ENCODE measurements around the gene SYCE3.

The SYCE3 gene

DNA sequence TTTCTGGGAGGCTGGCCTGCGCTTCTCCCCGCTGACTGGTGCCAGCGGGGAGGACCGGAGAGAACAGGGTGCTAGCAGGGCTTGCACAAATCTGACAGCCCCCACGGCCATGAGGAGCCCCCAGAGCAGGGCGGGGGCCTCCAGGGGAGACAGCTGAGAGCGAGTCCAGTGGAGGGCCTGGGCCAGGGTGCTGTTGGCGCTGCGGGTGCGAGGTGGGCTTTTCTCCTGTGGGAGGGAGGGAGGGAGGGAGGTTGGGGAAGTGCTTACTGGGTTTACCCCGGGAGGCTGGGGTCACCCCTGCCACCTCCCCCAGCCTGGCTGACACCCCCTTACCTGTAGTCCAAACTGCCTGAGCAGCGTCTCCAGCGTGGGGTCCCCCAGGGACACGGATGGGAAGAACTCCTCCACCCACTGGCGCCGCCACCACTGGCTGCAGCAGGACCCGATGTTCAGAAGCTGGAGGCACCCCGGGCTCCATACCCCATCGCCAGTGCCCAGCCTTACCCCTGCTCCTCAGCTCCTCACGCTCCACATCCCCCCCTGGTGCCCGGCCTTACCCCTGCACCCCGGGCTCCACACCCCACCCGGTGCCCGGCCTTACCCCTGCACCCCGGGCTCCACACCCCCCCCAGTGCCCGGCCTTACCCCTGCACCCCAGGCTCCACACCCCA, 59.1 kb downstream of the SYCE3 start:
- DNase-seq (ENCODE audit: low read depth in 1 of 2, low spot score in 1 of 2), result no peak

DNA sequence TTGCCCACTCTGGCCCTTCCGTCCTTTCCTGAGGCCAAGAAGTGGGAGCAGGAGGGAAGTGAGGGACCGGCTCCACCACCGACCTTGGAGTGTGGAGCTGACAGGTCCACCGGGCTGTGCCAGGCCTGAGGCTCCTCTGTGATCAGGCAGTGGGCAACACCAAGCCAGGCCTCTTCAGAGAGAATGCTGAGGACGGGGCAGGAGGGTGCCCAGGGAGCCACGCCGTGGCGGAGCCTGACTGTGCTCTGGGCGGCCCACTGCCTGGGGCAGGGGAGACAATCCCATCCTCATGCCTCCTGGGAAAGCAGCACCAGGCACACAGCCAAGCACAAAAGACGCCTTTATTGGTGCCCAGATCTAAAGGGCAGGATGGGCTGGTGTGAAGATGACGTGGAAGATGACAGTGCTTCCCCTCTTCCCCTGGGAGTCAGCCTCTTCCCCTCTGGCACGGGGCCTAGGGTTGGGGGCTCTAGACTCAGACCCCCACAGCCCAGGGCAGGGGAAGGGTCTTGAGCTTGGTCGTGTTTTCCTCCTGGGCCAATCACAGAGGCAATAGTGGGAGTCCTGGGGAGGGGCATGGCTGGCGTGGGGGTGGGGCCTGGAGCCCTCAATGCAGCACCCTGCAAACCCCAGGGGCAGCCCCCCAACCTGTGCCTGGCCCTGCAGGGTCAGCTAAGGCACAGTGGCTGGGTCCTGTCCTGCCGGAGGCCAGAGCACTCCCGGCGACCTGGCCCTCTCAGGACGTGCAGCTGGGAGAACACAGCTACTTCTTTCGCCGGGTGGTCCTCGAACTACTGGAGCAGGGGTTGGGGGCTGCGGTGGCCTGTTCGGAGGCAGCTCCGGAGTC, 59.9 kb downstream of the SYCE3 start:
- no peak for DNase-seq (ENCODE audit: low read depth in 1 of 2, low spot score in 1 of 2)

DNA sequence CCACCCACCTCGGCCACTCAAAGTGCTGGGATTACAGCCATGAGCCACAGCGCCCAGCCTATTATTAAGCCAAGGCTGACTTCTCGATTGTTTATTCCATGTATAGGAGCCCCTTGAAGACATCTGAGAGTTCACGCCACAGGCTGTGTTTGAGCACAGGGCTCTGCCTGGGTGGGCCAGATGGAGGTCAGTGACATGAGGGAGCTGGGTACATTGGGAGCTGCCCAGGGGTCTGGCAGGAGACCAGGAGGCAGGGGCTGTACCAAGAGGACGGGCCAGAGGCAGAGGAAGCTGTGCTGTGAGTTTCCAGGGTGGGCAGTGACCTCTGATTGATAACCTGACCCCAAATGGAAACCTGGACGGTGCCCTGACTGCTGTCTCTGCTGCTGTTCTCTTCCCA, 60.6 kb downstream of the SYCE3 start:
- no peak for DNase-seq (ENCODE audit: low read depth in 1 of 2, low spot score in 1 of 2)
